IMR-90 (cell line): Measurements from ENCODE around the gene FGF2. TPM values are rescaled to one million over a fixed set of nuclear protein-coding genes. Genes with fewer than 3 reads are reported as not detected.

Source experiments
- ATAC-seq: fragments of 200-7000 bp; cut with Tn5 transposase; 2 replicates; pipeline ENCODE4 v1.9.1; 2020; ENCODE audit warnings: low read depth, mild to moderate bottlenecking, moderate library complexity
- BruUV-seq: library from RNA; stranded (reverse); fragments of 400-500 nt; replicated peaks from 2 replicates; lab custom pipeline; 2021; lab: Mats Ljungman, UMichigan
- CTCF ChIA-PET: fragments of 300-600 bp; formaldehyde crosslinking; extraction: SDS; loops from one replicate; lab custom pipeline; 2021; ENCODE audit warnings: antibody characterized with exemption; lab: Yijun Ruan, JAX
- POLR2A ChIA-PET: fragments of 300-600 bp; sonication (Branson Sonifier 250); formaldehyde crosslinking; loops from one replicate; lab custom pipeline; 2022; ENCODE audit warnings: antibody characterized with exemption; ENCODE audit not compliant: unreplicated experiment; lab: Charles Lee
- DNase-seq: peaks from one replicate; pipeline ENCODE4 v3.0.0; 2013
- H2AFZ ChIP-seq: replicated peaks from 2 replicates; pipeline ENCODE3; 2013; ENCODE audit warnings: low read length, mild to moderate bottlenecking; ENCODE audit not compliant: poor library complexity
- H2AK5ac ChIP-seq: 2 replicates; pipeline ENCODE4 v1.6.1; 2013; ENCODE audit warnings: low read depth, low read length, inconsistent platforms
- H2AK9ac ChIP-seq: replicated peaks from 2 replicates; pipeline ENCODE3; 2013; ENCODE audit warnings: mild to moderate bottlenecking, low read depth, low read length, moderate library complexity; ENCODE audit not compliant: poor library complexity
- H2BK120ac ChIP-seq: 2 replicates; pipeline ENCODE4 v1.6.1; 2013; ENCODE audit warnings: low read depth, low read length, inconsistent platforms
- H2BK15ac ChIP-seq: 3 replicates; pipeline ENCODE4 v1.6.1; 2013; ENCODE audit warnings: low read depth, low read length, inconsistent platforms
- H2BK20ac ChIP-seq: 2 replicates; pipeline ENCODE4 v1.6.1; 2013; ENCODE audit warnings: low read depth, mild to moderate bottlenecking, inconsistent platforms, low read length, moderate library complexity
- H2BK5ac ChIP-seq: 2 replicates; pipeline ENCODE4 v1.6.1; 2013; ENCODE audit warnings: mild to moderate bottlenecking, low read depth, low read length, inconsistent platforms; ENCODE audit not compliant: poor library complexity, severe bottlenecking
- H3K14ac ChIP-seq: replicated peaks from 2 replicates; pipeline ENCODE4 v1.6.1; 2013; ENCODE audit warnings: low read depth, low read length, inconsistent platforms
- H3K18ac ChIP-seq: 2 replicates; pipeline ENCODE4 v1.6.1; 2013; ENCODE audit warnings: low read depth, low read length, control low read depth
- H3K23ac ChIP-seq: 2 replicates; pipeline ENCODE4 v1.6.1; 2013; ENCODE audit warnings: low read depth, low read length, inconsistent platforms
- H3K27ac ChIP-seq: 2 replicates; pipeline ENCODE4 v1.5.1; 2013; ENCODE audit warnings: mild to moderate bottlenecking, control low read depth, low read length; ENCODE audit not compliant: insufficient read depth
- H3K27me3 ChIP-seq: 2 replicates; pipeline ENCODE4 v1.6.1; 2013; ENCODE audit warnings: low read length; ENCODE audit not compliant: control insufficient read depth, insufficient read depth
- H3K36me3 ChIP-seq: 2 replicates; pipeline ENCODE4 v1.6.1; 2013; ENCODE audit warnings: low read length, mixed read lengths; ENCODE audit not compliant: control insufficient read depth, insufficient read depth
- H3K4ac ChIP-seq: 2 replicates; pipeline ENCODE4 v1.6.1; 2013; ENCODE audit warnings: low read depth, low read length, inconsistent platforms
- H3K4me1 ChIP-seq: 2 replicates; pipeline ENCODE4 v1.6.1; 2013; ENCODE audit warnings: low read length, mixed read lengths; ENCODE audit not compliant: control insufficient read depth, insufficient read depth
- H3K4me2 ChIP-seq: 2 replicates; pipeline ENCODE4 v1.6.1; 2013; ENCODE audit warnings: low read depth, mild to moderate bottlenecking, control low read depth, low read length, moderate library complexity
- H3K4me3 ChIP-seq: 2 replicates; pipeline ENCODE4 v1.5.1; 2013; ENCODE audit warnings: low read depth, mild to moderate bottlenecking, control low read depth, low read length, moderate library complexity; ENCODE audit not compliant: insufficient read depth
- H3K56ac ChIP-seq: 2 replicates; pipeline ENCODE4 v1.6.1; 2013; ENCODE audit warnings: low read length, inconsistent platforms; ENCODE audit not compliant: insufficient read depth; ENCODE audit errors: extremely low read depth
- H3K79me1 ChIP-seq, 2 experiments: 2 replicates each; pipeline ENCODE4 v1.6.1; 2013; ENCODE audit warnings: low read length in 2 of 2, inconsistent platforms in 1 of 2, low read depth in 1 of 2
- H3K9ac ChIP-seq: 2 replicates; pipeline ENCODE4 v1.6.1; 2013; ENCODE audit warnings: low read depth, low read length, control low read depth
- H3K9me1 ChIP-seq: 2 replicates; pipeline ENCODE4 v1.6.1; 2013; ENCODE audit warnings: low read length, inconsistent platforms; ENCODE audit not compliant: insufficient read depth
- H3K9me3 ChIP-seq: 2 replicates; pipeline ENCODE4 v1.6.1; 2013; ENCODE audit warnings: low read length; ENCODE audit not compliant: control insufficient read depth, insufficient read depth
- H4K20me1 ChIP-seq: 2 replicates; pipeline ENCODE4 v1.6.1; 2013; ENCODE audit warnings: low read length, inconsistent platforms; ENCODE audit not compliant: insufficient read depth
- H4K5ac ChIP-seq: 2 replicates; pipeline ENCODE4 v1.6.1; 2013; ENCODE audit warnings: mild to moderate bottlenecking, low read depth, low read length, control low read depth
- H4K8ac ChIP-seq, 2 experiments: 2 replicates each; pipeline ENCODE4 v1.6.1; 2013; ENCODE audit warnings: low read depth in 2 of 2, low read length in 2 of 2, control low read depth in 1 of 2, inconsistent platforms in 1 of 2
- H4K91ac ChIP-seq: 2 replicates; pipeline ENCODE4 v1.6.1; 2013; ENCODE audit warnings: low read depth, low read length, inconsistent platforms; ENCODE audit not compliant: insufficient read depth
- CEBPB ChIP-seq: IDR thresholded peaks from 2 replicates; pipeline ENCODE4 v1.6.1; 2012; ENCODE audit warnings: low read depth, low read length, improper control_type of control experiment
- FOS ChIP-seq: fragments of 150-350 bp; IDR thresholded peaks from 2 replicates; pipeline ENCODE4 v1.6.1; 2016; ENCODE audit warnings: low read depth, low read length
- MAZ ChIP-seq: IDR thresholded peaks from 2 replicates; pipeline ENCODE4 v1.6.1; 2012; ENCODE audit warnings: low read depth, mild to moderate bottlenecking, low read length, improper control_type of control experiment, moderate library complexity, borderline replicate concordance
- MXI1 ChIP-seq: IDR thresholded peaks from 2 replicates; pipeline ENCODE4 v1.6.1; 2012; ENCODE audit warnings: low read depth, mild to moderate bottlenecking, low read length, moderate library complexity, borderline replicate concordance
- POLR2A ChIP-seq: IDR thresholded peaks from 2 replicates; pipeline ENCODE4 v1.6.1; 2012; ENCODE audit warnings: mild to moderate bottlenecking, low read depth, low read length
- WGBS, 2 experiments: methylation state at CpG; one replicate each; pipeline versions ENCODE4 v1.1.5 to v1.1.7; 2013; ENCODE audit warnings: missing lambda C conversion rate in 2 of 2; ENCODE audit not compliant: insufficient read length in 1 of 2; ENCODE audit errors: extremely low coverage in 2 of 2; 5-methylcytosine and 5-hydroxymethylcytosine counted together
- dilution Hi-C: fragments of 300-500 bp; cut with HindIII; formaldehyde crosslinking; loops from one replicate; pipeline ENCODE4 v1.14.3; 2018; ENCODE audit warnings: low sequenced_read_pairs; ENCODE audit not compliant: unreplicated experiment
- in situ Hi-C: fragments of 300-500 bp; cut with MboI; formaldehyde crosslinking; loops from 3 replicates; pipeline ENCODE4 v1.14.3; 2019; ENCODE audit warnings: low sequenced_read_pairs, inconsistent platforms, mixed read lengths
- intact Hi-C: fragments of 100-400 bp; cut with micrococcal nuclease; formaldehyde crosslinking; loops from 2 replicates; pipeline ENCODE4 v1.10.0; 2022
- polyA plus RNA-seq, 3 experiments: library from polyadenylated mRNA; depleted of rRNA; stranded (reverse); fragments of >200 nt; gene quantifications; 2 replicates each; pipeline ENCODE4 v1.2.3, GENCODE V29; 2012; ENCODE audit warnings: low replicate concordance in 1 of 3
- total RNA-seq: library from RNA; depleted of rRNA; stranded (reverse); fragments of >200 nt; gene quantifications from 2 replicates; pipeline ENCODE4 v1.2.3, GENCODE V29; 2012
- TF ChIP-seq, protein P1 (sequence below): conservative IDR thresholded peaks from 2 replicates; pipeline ENCODE4 v1.5.1; 2012; ENCODE audit warnings: mild to moderate bottlenecking, low read depth, low read length, improper control_type of control experiment

Gene FGF2
- total and polyA plus RNA-seq, 2 of the 4 experiments (the other 2 are of a cell fraction) = 12.9 to 27.1 TPM

GRCh38 chr4:122830426-122831095 is 3.9 kb downstream of the FGF2 start:
- Histone ChIP-seq H2AK9ac (no peak overlapping the region), H3K4ac (0 out of 2 replicates have a peak overlapping the region, but pooled peaks have one; percentile 4), H3K56ac (no peak overlapping the region), H3K27me3 (no peaks in the 10 kb centered on the region), H4K91ac (no peak overlapping the region), H3K9me3 (no peaks in the 10 kb centered on the region), H3K27ac (no peak overlapping the region), H2BK20ac (no peak overlapping the region), H4K5ac (no peak overlapping the region), H4K8ac (no peak overlapping the region), H4K20me1 (peaks cover 49% of the 10 kb centered on the region), H3K4me2 (peak overlapping the region; percentile 47), H2BK15ac (no peak overlapping the region), H2BK5ac (peak overlapping the region; percentile 9), H3K23ac (no peak overlapping the region), H3K14ac (0 out of 2 replicates have a peak overlapping the region, but pooled peaks have one; percentile 15), H3K4me3 (no peak overlapping the region), H3K9ac (peak overlapping the region; percentile 18; the same call in 1 of the 2 replicates), H3K79me1 (peaks cover 3 to 61% of the 10 kb centered on the region in 2 experiments; a peak in 2 of 4 replicates), H3K18ac (no peak overlapping the region), H2AK5ac (no peak overlapping the region), H3K4me1 (peaks cover 20% of the 10 kb centered on the region), H2AFZ (no peak overlapping the region), H3K9me1 (peaks cover 11% of the 10 kb centered on the region), H3K36me3 (peaks cover 8% of the 10 kb centered on the region), H2BK120ac (no peak overlapping the region)
- ATAC-seq = no peak
- BruUV-seq = no TSS peak
- TF ChIP-seq MXI1 (no peak), FOS (no peak), CEBPB (no peak), MAZ (no peak), POLR2A (no peak)
- TF ChIP-seq, protein P1, sequence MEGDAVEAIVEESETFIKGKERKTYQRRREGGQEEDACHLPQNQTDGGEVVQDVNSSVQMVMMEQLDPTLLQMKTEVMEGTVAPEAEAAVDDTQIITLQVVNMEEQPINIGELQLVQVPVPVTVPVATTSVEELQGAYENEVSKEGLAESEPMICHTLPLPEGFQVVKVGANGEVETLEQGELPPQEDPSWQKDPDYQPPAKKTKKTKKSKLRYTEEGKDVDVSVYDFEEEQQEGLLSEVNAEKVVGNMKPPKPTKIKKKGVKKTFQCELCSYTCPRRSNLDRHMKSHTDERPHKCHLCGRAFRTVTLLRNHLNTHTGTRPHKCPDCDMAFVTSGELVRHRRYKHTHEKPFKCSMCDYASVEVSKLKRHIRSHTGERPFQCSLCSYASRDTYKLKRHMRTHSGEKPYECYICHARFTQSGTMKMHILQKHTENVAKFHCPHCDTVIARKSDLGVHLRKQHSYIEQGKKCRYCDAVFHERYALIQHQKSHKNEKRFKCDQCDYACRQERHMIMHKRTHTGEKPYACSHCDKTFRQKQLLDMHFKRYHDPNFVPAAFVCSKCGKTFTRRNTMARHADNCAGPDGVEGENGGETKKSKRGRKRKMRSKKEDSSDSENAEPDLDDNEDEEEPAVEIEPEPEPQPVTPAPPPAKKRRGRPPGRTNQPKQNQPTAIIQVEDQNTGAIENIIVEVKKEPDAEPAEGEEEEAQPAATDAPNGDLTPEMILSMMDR = no peak
- ChIA-PET POLR2A (no interaction called here), CTCF (interaction anchor here (0.8 kb wide), 1 partner anchor 60 kb away, joined by 3 read pairs; no protein-coding TSS in a partner anchor)
- intact Hi-C loops (loop anchor here (2.0 to 10.0 kb wide), 3 partner anchors 14 to 226 kb away; no protein-coding TSS in a partner anchor), in situ Hi-C loops (no loop called here), dilution Hi-C loops (no loop called here)
- no peak for DNase-seq
- 0% methylated on average over 1 of the region's 5 CpGs; no CpG with 5 or more reads in 1 of the 2 experiments for WGBS, 2 experiments
